ENCODE results near the gene MBIP.

MBIP gene

DNA sequence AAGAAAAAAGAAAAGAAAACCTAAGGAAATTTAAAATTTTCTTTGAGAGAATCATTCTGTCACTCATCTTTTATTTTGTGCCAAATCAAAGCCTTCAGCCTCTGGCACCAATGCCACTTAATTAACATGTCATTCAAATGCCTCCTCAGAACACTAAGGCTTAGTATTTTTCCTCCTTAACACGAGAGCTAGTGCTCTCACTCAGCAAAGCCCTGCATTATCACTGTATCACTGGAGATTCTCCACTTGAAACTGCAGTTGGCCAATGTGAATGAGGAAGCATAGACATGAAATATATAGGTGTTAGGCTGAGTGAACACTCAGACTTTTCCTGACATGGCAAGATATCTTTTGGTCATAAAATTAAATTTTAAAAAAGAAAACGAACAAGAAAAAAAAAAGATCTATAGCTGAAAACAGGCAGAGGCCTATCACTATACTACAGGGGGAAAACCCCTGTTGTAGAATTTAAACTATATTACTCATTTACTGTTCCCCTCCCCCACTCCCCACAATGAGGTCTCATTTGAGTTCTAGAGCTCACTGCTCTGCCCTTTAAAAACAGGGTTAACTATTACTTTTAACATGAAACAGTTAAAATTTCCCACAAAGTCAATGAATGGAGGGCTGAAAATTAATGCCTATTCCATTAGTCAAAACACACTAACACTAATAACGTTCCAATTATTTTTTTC, 5.1 kb downstream of the MBIP start:
- intact Hi-C loops (cut with DNase I), result no loop called here
- DNase-seq, result no peak

DNA sequence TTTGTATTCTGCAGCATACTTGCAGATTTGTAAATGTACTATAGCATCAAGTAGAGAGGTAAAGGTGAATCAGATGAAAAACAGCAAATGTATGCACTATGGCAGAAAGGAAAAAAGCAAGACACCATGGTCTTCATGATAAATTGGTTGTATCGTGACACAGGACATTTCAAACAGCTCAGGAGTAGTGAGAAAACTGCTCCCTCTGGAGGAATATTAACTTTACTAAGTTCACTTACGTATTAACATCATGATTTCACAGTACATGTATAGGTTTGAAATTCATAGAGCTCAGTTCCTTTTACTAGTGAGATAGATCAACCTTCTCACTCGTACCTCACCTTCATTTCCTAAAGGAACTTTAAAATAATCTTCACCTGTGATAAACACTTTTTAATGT, 6.5 kb downstream of the MBIP start:
- intact Hi-C loops (cut with DNase I), result no loop called here
- DNase-seq, result no peak

DNA sequence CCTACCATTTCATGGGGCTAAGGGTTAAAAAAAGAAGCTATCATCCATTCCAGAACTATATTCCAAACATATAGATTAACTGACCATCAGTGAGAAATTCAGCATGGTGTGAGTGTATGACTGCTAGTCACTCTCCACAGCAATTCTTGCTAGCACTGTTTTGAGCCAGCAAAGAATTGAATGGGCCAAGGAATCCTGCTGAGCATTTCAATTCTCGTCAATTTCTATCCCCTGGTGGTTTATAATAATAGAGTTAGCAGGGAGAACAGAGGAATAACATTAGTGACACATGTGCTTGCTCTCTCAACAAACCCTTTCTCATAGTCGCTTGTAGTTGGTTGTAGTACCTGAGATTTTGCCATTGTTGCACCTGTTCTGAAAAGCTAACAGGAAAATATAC, 7.2 kb downstream of the MBIP start:
- intact Hi-C loops (cut with DNase I), result no loop called here
- DNase-seq, result no peak

DNA sequence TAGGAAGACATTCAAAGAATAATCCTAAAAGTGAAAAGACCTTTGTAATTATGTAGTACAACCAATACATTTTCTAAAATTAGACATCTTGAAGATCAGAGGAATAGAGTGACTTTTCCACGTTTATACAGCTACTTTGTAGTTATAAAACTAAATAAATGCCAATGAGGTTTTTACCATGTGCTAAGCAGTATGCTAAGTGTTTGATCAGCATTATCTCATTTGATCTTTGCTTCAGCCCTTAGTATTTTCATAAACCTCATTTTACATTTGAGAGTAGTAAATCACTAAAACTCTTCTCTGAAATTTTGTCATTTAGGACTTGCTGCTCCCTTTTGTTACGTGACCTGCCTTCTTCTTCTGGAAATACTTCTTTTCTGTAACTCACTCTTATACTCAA, 13.6 kb downstream of the MBIP start:
- intact Hi-C loops (cut with DNase I), result no loop called here

DNA sequence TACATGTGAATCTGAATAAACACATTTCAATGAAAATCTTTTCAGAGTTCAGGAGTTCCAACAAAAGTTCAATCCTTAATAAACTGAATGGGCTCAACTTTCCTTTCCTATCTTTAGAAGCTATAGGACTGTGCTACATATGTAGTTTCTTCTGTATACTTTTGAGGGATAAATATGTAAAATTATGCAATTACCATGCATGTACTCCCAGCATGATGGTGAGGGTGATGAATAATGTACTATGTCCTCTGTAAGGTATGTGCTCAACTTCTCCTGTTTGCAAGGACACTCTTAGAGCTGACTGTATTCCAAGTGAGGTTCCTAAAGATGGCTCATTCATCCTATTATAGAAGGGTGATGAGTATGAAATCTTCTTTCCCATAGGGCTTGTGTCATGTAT, 15.5 kb downstream of the MBIP start:
- intact Hi-C loops (cut with DNase I), result no loop called here
- DNase-seq, result no peak

More for the DNA sequence above, 13.6 kb downstream of the MBIP start:
- DNase-seq, result no peak

DNA sequence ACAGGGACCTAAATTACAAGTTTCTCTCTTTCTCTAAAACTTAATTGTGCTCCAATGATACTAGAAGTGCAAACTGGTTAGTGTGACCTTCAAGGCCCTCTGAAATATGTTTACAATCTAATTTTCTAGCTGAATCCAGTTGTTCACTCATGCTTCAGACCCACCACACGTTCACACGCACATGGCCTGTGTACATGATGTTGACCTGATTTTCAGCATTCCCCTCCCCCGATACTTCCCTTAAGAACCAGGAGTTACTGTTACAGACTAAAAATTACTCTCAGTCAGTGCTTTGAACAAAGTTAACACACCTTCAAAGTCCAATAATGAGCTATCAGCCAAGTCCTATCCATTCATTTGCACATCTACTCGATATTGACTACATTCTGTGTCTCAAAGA, 16.5 kb downstream of the MBIP start:
- no peak for DNase-seq
- intact Hi-C loops (cut with DNase I), result no loop called here

DNA sequence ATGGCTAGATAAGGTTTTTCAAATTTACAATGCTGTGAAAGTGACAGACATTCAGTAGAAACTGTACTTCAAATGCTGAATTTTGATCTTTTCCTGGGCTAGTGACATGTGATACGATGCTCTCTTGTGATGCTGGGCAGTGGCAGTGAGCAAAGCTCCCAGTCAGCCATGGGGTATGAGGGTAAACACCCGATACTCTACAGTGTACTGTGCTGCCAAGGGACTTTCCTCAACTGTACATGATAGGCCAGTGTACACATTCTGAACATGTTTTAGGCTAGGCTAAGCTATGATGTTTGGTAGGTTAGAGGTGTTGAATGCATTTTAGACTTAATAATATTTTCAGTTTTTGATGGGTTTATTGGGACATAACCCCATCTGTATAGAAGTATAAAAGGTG, 17.6 kb downstream of the MBIP start:
- no peak for DNase-seq
- intact Hi-C loops (cut with DNase I), result no loop called here

DNA sequence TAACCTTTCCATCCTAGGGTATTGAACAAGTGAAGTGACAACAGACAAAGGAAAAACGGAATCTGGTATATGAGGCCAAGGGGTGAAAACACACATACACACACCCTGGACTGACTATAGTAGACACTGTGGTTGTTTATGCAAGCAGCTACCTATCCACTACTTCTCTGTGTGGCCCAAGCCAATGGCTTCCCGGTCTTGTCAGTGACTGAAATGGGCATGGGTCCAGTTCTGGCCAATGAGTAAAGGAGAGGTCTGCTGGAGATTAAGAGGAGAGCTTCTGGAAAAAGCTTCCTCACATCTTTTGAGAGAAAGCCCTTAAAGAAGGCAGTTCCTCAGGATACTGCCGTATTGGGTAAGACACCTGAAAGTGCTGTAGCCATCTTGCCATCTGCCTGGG, 19.3 kb downstream of the MBIP start:
- no peak for DNase-seq
- intact Hi-C loops (cut with DNase I), result no loop called here

DNA sequence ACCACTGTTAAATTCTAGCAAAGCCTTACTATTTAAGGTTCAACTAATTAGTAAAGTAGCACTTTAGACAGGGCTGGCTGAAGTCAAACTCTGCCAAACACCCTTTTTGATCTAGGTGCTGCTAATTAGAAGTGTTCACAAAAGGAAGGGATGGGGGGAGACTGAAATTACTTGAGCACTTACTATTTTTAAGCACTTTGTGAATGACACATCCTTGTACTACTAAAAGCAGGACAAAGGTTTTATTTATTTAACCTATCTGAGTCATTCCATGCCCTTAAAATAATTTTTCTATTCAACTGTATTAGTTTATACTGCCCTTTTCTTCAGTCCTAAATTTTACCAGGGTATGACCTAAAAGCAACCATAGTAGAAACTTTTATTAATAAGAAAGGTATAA, 20.1 kb downstream of the MBIP start:
- intact Hi-C loops (cut with DNase I), result no loop called here
- no peak for DNase-seq

DNA sequence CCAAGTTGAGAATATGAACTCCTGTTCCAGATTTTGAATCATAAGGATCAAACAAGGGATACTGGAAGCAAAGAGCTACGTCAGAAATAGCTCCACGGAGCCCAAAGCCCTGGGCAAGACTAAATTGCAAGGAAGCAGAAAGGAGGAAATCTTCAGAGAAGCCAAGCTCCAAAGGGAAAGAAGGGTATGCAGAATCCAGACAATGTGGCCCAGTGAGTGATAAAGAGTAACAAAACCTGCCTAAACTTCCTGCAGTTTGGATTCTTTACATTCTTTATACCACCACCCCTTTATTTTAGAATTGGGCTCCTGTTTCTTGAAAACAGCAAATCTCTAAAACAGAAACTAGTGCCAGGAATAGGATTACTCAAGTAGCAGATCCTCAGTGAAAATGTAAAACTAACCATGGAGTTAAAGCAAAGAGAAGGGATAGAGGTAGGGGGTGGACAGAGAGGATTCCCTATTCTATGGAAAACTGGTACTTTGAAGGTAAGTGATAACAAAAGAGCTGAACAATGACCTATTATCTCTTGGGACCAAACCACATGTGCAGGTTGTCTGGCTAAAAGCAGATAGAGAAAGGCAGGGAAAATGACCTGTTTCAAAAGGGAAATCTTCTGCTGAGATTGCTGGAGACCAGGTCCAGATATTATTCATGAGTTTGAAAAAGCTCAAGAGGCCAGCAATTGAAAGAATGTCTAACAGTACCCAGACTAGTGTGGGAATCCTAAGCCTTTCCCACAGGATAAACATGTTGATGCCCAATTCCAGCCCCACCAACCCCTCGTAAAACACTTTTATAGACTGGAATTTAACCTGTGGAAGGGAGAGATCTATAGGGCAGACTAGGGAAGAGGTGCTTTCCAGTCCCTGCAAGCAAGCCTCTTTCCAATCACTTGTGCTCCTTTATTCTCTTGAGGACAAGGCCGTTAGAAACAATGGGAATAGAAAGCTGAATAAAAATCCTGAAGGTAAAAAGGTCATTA, 24.5 kb downstream of the MBIP start:
- no peak for DNase-seq
- intact Hi-C loops (cut with DNase I), result no loop called here

DNA sequence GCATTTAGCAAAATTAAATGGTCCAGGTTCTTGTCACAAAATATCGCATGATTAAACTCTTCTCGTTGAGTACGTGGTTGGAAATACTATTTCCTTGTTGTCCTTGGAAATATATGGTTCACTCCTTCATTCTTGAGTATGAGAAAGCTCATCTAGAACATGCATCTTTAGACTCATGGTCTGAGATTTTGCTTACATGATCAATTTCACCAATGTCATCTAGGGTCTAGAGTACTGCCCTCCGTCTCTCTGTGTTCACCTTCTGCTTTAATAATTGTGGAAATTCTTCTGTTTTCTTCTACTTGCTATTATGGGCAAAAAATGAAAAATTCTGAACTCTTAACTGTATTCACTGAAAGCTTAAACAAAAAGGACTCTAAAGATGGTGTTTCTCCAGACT, 25.9 kb downstream of the MBIP start:
- DNase-seq, result no peak
- intact Hi-C loops (cut with DNase I), result no loop called here

DNA sequence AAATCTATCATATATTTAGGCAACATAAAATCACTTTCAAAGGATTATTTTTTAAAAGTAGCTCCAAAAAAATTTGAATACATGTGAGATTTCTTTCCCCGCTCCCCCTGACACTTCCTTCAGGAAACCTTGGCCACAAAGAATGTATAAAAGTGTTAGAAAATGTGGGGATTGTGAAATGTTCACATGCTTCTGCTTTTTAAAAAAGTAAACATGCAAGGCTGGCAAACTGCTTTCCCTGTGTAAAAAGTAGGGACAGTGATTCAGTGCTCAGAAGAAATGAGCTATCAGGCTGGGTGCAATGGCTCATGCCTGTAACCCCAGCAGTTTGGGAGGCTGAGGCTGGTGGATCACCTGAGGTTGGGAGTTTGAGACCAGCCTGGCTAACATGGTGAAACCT, 26.6 kb downstream of the MBIP start:
- intact Hi-C loops (cut with DNase I), result no loop called here
- DNase-seq, result no peak

DNA sequence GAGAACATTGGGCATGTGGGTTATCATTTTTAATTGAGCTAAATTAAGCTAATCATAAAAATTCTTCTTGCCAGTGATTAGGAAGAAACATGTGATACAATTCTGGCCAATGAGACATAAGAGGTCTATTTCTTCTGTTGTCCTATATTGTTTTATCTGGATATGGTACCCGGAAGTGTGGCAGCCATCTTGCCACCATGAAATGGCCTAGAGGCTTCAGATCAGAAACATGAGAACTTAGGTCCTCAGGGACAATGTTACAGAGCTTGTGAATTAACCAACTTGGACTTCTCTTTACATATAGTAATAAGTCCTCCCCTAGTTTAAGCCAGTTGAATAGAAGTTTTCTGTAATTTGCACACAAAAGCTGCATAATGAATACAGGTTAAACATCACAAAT, 30.5 kb downstream of the MBIP start:
- no peak for DNase-seq
- intact Hi-C loops (cut with DNase I), result no loop called here

DNA sequence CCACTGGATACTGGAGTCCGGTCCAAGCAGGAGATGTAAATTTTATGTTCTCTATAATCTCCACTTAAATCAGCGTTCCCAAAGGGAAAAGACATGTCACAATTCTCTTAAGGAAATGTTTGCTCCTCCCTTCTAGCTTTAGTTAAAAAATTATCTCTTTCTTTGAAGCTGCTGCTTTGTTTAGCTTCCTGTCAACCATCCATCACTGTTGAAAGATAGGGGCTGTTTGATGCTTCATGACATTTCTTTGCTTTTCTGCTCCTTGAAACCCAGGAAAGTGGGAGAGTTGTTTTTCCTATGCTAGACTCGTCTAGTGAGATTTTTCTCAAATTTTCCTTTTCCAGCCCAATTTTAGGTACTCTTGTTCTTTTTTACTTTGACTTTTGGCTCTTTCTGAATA, 31.9 kb downstream of the MBIP start:
- intact Hi-C loops (cut with DNase I), result no loop called here

DNA sequence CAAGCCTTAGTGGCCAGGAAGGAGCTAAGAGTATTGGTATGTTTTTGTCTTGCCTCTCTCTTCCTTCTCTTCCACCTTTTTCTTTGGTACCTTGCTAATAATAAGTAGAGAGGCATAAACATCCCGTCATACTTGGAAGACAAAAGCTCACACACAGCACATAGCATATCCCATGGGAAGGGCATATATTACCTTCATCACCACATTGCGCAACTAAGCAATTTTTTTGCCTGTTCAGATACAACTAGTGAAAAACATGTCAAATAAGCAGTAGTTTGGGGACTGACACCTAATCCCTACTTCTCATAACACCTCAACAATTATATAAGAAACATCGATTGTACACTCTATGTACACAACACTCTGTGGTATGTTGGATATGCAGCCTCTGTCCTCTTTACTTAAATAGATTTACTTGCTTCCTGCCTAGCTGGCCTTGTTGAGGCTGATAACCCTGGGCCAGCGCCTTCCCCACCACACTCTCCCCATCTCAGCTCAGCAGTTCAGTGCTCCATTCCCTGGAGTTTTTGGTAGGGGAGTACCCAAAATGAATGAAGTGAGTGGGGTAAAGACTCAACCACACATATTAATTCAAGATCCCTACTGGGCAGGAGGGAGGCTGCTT, 35.4 kb downstream of the MBIP start:
- intact Hi-C loops (cut with DNase I), result no loop called here

More for the DNA sequence above, 31.9 kb downstream of the MBIP start:
- DNase-seq, result no peak

DNA sequence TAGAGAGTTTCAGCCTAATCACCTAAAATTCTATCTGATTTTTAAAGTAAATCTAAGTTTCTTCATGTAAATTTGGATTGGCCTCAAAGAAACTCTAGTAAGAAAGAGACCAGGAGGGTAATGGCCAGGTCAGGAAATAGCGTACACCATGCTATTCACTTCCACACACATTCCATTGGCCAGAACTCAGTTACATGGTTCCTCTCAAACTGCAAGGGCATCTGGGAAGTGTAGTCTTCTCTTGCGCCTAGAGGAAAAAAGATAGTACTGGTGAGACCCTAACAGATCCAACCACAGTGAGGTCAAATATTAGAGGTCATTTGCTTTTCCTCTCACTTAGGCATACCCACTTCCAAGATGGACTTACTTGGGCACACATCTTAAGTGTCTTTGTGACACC, 39.1 kb downstream of the MBIP start:
- intact Hi-C loops (cut with DNase I), result no loop called here
- DNase-seq, result no peak

More for the DNA sequence above, 35.4 kb downstream of the MBIP start:
- no peak for DNase-seq

DNA sequence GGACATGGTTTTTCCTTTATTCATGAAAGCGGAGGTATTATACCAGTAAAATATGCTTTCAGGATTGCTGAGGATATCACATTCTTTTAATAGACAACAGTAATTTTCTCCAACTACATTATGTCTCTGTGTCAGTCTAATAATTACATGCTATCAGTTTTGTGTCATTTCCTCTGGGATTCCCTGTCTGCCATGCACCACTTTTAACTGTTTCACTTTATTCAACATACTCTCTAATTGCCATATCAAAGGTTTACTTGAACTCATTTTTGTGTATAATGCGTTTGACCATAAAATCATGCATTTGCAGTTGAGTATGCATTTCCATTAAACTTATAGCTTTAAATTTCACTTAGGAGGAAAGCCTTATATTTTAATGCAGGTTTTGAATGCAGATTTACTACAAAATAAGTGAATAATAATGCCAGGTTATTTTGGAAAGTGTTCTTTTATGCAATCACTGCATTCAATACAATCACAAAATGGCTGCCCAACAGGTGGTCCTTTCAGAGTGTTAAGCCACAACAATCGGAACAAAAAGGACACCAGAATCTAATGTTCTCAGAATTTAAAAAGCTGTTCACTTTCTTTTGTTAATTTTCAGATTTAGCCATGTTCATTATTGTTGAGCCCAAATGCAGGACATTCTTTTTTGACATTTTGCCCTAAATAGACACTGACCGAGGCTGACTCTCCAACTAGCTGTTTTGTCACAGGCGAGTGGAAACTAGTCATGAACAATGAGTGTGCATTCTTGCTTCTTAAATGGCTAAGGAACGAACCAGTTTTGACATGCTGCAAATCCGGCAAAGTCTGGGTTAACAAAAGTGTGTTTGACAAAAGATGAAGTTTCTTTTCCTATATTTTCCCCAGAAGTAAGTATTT, 40.9 kb downstream of the MBIP start:
- intact Hi-C loops (cut with DNase I), result no loop called here

DNA sequence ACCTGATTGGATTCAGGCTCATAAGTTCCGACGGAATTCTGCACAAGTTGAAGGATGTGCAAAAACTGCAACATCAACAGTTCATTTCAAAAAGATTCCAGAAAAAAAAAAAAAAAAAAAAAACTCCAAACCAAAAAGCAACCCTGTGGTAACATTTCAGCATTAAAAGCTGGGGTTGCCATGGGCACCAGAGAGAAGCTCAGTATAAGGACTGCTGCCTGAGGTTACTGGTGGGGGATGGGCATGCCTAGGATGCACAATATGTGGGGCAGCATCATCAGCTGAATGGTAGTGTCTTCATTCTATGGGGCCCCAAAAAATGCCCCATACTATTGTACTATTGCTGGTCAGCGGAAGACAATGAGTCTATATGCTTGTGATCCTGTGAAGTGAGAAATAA, 44.7 kb downstream of the MBIP start:
- intact Hi-C loops (cut with DNase I), result no loop called here
- DNase-seq, result no peak

More for the DNA sequence above, 40.9 kb downstream of the MBIP start:
- DNase-seq, result no peak

DNA sequence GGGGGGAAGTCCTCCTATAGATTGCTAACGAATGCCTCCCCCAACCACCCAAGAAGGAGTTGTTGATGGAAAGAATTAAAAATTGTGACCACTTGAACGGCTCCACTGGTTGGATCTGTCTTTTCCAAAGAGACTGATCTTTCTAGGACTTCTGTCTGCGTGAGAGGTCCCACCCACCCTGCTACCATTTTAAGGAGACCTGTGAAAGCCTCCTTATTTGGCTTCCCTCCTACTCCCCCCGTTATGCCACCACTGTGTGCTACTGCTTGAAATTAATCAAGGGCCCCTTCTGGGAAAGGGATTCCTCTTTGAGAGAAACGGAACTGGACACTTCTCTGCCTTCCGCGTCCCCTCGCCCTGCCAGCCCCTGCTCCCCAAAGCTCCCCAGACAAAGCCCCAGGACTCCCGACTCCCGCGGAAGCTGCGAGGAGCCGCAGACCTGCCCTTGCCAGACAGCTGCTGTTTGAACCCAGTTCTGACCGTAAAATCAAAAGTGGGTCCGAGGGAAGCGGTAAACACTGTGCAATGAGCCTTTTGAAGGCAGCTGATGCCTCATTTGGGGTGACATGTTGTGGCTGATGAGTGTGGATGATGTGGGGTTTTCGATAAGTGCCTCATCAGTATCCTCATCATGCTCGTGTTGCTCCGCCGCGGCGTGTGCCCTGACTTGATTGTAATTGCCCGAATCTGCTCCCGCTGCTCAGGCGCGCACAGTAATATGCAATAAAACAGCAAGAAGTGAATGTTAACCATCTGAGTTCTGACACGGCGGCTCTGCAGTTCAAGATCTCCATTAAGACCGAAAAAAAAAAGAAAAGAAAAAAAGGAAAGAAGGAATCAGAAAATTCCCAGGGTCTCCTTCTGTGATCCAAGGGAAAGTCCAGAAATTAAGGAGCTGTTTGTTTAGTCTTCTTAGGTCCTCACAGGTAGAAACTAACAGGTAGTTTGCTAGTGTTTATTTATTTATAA, 48.2 kb downstream of the MBIP start:
- intact Hi-C loops (cut with DNase I), result no loop called here
- DNase-seq, result peak in 6 of 10 donors; percentile 12 to 85 (median 48)
